ENCODE measurements around the gene IGFBP3.

The IGFBP3 gene

DNA sequence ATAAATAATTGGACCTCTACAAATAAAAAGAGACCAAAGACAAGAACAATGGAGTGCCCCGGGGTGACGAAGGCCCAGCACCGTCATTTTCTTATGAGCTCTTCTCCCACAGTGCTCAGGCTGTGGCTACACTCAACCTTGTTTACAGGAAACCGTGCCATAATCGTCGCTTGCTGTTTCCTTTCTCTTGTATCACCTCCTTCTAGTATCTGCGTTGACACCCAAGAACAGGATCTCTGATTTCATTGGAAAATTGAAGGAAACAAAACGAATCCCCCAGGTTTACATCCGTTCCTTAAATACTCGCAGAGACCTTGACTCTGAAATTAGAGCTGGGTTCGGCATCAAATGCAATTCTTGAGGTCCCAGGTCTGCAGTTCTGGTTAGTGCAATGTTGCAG, 1.7 kb upstream of the IGFBP3 start:
- DNase-seq (ENCODE audit: low spot score) = no peak

DNA sequence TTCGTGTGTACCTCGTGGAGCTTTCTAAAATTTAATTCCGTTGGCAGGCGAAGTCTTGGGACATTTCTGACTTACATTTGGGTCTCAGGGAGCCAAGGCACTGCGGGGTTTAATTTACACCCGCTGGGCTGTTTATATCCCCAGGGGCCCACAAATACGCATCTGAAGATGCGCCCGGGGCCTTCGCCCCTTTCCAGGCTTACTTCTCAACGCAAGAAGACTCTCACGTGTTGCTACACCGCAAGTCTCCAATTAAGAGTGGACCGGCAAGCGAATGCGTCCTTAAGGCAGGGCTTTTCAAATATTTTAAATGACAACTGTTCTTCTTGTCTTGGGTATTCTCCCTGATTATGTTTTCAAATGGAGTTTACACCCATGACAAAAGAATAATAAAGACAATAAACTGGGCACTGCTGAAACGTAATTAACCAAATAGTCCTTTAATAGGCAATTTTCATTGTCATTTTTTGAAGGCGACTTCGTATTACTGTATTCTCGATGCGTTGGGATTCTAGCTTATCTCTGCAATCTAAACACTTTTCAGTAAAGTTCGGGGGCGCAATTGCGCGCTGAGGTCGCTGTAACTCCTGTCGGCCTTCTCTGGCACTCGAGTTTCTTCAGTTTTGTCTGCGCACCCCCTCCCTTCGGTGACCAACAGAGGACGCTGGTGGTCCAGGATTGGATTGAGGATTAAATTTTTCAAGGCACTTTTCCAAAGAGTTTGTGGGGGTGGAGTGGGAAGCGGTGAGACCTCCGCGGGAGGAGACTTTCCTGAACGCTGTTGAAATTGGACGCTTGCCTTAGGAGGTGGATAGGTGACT, 837 bp upstream of the IGFBP3 start:
- peak; percentile 85 for DNase-seq (ENCODE audit: low spot score)

DNA sequence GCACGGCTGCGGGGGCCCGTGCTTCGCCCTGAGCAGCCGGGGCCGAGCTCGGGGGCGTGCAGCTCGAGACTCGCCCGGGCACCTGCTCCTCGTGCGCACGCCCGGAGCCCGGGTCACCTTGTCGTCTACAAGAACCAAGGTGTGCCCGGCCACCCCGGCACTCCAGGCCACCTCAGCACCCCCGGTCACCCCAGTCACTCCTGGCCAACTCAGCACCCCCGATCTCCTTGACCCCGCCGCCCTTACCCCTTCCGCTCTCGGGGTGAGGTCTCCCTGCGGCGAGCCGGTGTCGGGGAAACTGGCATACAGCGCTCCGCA, 268 bp upstream of the IGFBP3 start:
- DNase-seq (ENCODE audit: low spot score) = no peak

GRCh38 chr7:45919993-45920459, 1.0 kb downstream of the IGFBP3 start:
- no peak for DNase-seq (ENCODE audit: low spot score)

DNA sequence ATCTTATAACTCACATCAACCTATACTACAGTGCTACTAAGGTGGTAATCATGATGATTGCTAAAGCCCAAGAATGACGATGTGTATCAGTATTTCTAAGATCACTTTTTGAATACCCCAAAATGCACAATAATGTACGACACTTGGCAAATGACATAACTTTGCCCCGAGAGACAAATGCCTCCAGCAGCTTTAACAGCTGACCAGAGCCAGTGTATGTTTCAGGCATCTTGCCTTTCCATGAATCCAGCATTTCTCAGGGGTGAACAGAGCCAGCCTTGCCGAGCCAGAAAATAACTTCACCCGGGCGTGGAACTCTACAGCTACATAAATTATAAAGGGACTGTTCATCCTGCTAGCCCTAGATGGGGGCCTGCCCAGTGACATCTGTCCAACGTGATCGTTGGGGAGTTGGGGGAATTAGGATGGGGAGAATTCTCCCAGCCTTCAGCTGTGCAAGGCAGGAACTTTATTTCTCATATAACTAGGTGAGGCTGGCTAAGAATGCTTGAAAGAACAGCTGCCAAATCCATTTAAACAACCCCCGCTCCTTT, 1.8 kb downstream of the IGFBP3 start:
- no peak for DNase-seq (ENCODE audit: low spot score)

- DNase-seq (ENCODE audit: low spot score) = no peak
These were observed 2.5 kb downstream of the IGFBP3 start for GRCh38 chr7:45918556-45918955.

DNA sequence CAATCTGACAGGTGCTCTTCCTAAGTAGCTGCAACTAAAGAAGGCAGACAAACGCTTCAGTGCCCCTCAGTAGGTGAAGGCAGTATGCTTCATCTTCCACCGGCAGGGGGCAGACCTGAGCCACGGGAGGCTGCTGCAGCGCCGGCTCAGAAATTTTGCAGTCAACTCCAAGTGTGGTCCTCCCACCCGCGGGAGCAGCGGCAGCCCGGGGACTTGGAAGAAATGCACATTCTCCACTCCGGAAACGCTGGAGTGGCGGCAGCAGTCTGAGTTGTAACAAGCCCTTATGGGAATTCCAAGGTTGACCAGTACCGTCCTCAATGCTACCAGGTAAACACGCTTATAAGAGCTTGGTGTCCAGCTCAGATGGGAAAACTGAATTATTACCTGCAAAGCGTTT, 3.4 kb downstream of the IGFBP3 start:
- peak; percentile 90 for DNase-seq (ENCODE audit: low spot score)

DNA sequence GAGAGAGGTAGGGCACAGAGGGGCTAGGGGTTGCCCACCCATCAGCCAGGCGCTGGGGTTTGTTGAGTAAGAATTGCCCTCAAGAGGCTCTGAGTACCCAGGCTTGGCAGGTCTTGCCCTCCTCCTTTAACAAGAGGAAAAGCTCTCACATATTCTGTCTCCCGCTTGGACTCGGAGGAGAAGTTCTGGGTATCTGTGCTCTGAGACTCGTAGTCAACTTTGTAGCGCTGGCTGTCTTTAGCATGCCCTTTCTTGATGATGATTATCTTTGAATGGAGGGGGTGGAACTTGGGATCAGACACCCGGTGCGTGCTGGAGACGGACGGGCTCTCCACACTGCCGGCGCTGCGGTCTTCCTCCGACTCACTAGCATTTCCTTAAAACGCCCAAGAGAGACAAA, 4.0 kb downstream of the IGFBP3 start:
- DNase-seq (ENCODE audit: low spot score) = no peak

GRCh38 chr7:45915606-45916005, 5.5 kb downstream of the IGFBP3 start:
- DNase-seq (ENCODE audit: low spot score) = no peak

GRCh38 chr7:45914911-45915310, 6.2 kb downstream of the IGFBP3 start:
- no peak for DNase-seq (ENCODE audit: low spot score)

DNA sequence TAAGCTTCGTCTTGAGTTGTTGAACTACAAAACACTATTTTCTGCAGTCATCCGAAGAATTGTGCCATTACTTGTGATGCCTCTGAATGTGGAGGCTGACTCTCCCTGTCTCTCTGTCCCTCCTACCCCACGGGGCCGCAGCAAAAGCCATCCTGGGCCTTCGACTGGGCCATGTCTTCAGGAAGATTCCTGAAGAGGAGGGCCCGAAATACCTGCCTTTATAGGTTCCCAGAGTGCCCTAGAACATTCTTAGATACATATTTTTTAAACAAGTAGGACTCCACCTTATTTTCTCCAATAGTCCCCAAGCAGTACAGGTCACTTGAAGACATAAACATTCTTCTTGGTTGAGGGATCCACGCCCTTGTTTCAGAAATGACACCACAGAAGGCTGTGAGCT, 8.1 kb downstream of the IGFBP3 start:
- DNase-seq (ENCODE audit: low spot score) = no peak

DNA sequence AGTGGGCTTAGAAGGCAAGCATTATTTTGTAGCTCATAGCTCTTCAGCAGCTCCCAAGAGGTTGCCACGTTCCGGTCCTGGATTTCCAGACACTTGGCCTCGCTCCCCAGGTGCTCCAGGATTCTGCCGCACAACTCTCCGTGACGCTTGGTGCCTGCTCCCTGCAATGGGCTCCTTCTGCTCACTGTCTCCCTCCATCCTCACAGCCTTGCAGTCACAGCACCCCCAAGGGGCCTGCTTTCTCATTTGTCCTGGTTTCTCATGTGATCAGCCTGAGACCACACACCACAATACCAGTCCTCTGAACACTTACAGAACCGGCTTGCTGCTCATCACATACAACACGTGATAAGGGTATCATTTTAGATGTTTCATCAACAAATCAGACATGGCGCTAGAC, 9.8 kb downstream of the IGFBP3 start:
- DNase-seq (ENCODE audit: low spot score) = no peak

DNA sequence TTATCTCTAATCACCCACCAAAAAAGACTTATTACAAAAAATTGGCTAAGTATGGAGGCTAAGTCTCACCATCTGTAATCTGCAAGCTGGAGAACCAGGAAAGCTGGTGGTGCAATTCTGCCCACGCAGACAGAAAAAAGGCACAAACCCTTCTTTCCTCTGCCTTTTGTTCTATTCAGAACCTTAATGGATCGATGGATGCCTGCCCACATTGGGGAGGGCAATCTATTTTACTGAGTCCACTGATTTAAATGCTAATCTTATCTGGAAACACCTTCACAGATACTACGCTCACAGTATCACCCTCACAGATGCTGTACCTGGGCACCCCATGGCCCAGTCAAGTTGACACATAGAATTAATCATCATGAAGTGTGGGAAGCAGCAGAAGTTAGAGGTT, 10.2 kb downstream of the IGFBP3 start:
- no peak for DNase-seq (ENCODE audit: low spot score)

DNA sequence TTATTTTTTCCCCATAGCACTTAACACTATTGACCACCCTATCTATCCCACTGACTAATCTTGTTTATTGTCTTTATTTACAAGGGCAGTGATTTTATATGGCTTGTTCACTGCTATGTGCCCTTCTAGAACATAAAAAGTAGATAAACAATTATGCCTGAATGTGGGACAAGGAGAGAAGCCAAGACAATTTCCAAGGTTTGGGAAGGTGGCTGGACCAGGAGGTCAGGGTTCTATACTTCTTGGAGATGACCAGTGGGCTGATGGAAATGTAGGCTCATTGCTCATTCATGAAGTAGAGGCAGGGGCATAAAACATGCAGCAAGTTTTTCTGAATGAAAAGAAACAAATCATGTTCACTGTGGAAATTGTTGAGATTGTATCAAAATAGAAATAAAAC, 11.5 kb downstream of the IGFBP3 start:
- DNase-seq (ENCODE audit: low spot score) = no peak

- DNase-seq (ENCODE audit: low spot score) = no peak
These were observed 18.3 kb downstream of the IGFBP3 start for GRCh38 chr7:45902820-45903219.

- DNase-seq (ENCODE audit: low spot score) = no peak
These were observed 19.5 kb downstream of the IGFBP3 start for GRCh38 chr7:45901566-45901965.

GRCh38 chr7:45898222-45898621, 22.9 kb downstream of the IGFBP3 start:
- no peak for DNase-seq (ENCODE audit: low spot score)

DNA sequence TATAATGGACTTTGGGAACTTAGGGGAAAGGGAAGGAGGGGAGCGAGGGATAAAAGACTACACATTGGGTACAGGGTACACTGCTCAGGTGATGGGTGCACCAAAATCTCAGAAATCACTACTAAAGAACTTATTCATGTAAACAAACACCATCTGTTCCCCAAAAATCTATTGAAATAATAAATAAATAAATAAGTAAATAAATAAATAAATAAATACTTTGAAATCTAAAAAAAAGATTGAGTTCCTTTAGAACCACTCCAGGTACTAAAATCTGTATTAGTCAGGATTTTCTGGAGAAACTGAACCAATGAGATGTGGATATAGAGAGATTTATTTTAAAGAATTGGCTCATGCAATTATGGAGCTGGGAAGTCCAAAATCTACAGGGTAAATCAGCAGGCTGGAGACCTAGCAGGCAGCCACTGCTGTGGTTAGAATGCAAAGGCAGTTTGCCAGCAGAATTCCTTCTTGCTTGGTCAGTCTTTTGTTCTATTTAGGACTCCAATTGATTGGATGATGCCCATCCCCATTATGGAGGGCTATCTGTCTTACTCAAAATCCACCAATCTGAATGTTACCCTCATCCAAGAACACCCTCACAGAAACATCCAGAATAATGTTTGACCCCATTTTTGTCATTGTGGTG, 23.9 kb downstream of the IGFBP3 start:
- DNase-seq (ENCODE audit: low spot score) = no peak

DNA sequence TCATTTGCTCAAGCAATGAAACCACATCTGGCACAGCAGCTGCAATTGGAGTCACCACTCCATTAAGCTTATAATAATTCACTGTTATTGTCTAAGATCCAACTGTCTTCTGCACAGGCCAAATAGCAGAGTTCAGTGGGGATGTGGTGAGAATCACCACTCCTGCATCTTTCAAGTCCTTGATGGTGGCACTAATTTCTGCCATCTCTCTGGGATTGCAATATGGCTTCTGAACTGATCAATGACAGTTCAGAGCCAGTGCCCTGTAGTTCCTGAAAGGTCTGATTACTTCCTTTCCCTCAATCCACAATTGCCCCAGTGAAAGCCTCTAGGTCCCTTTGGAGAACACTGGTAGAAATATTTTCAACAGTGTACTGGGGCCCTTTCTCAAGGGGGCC, 26.4 kb downstream of the IGFBP3 start:
- no peak for DNase-seq (ENCODE audit: low spot score)

- no peak for DNase-seq (ENCODE audit: low spot score)
These were observed 26.9 kb downstream of the IGFBP3 start for GRCh38 chr7:45893996-45894664.

DNA sequence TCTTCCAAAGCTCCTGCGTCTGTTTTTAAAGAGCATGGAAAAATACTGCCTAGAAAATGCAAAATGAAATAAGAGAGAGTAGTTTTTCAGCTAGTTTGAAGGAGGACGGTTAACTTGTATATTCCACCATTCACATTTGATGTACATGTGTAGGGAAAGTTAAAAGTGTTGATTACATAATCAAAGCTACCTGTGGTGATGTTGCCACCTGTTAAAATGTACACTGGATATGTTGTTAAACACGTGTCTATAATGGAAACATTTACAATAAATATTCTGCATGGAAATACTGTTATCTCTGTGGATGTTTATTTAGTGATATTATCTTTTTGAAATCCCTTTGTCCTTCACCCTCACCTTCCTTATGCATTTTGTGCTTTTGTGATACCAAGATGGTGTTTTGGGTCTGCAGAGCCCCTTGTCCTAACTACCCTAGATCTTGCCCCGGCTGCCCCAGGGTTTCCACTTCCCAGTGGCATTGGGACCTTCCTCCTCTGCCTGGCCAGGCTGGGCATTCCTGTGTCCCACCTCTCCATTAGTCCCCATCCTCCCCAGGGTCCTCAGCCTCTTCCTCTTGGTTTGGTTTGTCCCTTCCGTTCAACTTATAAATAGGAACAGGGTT, 27.6 kb downstream of the IGFBP3 start:
- no peak for DNase-seq (ENCODE audit: low spot score)

DNA sequence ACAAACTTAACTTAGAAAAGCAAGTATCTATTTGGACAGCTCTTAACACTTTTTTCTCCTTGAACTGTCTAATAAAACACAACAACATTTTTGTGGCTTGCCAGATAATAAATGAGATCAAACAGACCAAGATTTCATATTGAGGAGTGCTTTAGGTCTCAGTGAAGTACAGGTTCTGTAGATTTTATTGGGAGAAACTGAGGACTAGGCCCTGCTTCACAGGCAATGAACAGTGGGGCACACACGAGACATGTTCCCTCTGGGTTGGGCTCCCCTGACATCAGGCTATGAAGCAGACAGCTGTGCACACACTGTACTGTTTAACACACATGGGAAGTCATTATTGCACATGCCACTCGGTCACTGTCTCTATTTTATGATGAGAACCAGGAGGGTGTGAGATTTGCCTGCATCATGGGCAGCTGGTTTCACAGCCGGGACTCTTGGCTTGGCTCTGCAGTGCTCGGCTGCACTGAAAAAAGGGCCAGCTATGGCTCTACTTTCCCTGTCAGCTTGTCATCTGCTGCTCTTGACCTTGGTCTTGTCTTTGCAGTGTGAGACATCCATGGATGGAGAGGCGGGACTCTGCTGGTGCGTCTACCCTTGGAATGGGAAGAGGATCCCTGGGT, 28.6 kb downstream of the IGFBP3 start:
- no peak for DNase-seq (ENCODE audit: low spot score)
